ENCODE results near the gene PTTG1IP.

DNA sequence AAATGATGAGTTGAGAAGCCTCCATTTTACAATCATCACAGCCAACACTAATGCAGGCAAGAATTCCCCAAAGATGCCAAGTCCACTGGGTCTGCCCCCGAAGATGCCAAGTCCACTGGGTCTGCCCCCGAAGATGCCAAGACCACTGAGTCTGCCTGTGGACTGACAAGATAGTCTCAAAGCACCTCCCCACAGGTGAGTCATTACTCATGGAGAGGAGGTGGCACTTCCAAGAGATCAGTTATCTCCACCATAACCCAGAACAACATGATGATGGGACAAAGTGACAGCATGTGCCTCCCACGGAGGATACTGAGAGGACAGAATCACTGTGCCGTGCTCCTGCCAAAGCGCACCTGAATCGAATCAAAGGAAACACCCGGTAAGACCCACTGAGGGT lies 4.8 kb downstream of the PTTG1IP start:
- TF ChIP-seq YY1 (IDR thresholded peaks at IDR 0.05; ENCODE audit: insufficient read depth, insufficient read length) (no peak), SUZ12 (IDR thresholded peaks at IDR 0.05; ENCODE audit: extremely low read depth, insufficient read depth, insufficient read length) (no peak)
